Measurements from ENCODE around the gene MLH3. TPM values are rescaled to one million over a fixed set of nuclear protein-coding genes. Genes with fewer than 3 reads are reported as not detected.

MLH3 gene
- polyA plus RNA-seq, 3 donors: 3.4 to 6.3 (median 5.1) TPM

- Histone ChIP-seq H3K9ac (ENCODE audit: insufficient read depth, low read length, poor library complexity, severe bottlenecking) (no peak overlapping the region), H3K4me3 (replicated peaks in 1 of 3; ENCODE audit: low read depth in 2 of 3, low read length in 3 of 3) (no peak overlapping the region), H2AFZ (ENCODE audit: insufficient read depth, low read depth, low read length, poor library complexity, severe bottlenecking) (no peak overlapping the region), H3K4me2 (replicated peaks; ENCODE audit: extremely low read depth, low read length, poor library complexity, severe bottlenecking) (no peak overlapping the region), H3K4me1 (ENCODE audit: control insufficient read depth in 1 of 2, insufficient read depth in 2 of 2, low read length in 2 of 2) (peaks cover 20 to 23% of the 10 kb centered on the region in 2 donors), H3K9me3 (replicated peaks in 1 of 2; ENCODE audit: control insufficient read depth in 1 of 2, insufficient read depth in 1 of 2, low read length in 2 of 2) (no peaks in the 10 kb centered on the region), H3K27me3 (ENCODE audit: control insufficient read depth in 2 of 2, insufficient read depth in 2 of 2, low read length in 2 of 2) (no peaks in the 10 kb centered on the region), H3K36me3 (replicated peaks in 1 of 2; ENCODE audit: control insufficient read depth in 1 of 2, insufficient read depth in 2 of 2, low read length in 2 of 2) (no peaks in the 10 kb centered on the region), H3K27ac (ENCODE audit: low read depth in 1 of 2, low read length in 2 of 2) (no peak overlapping the region), H3K79me2 (ENCODE audit: insufficient read depth, low read length) (no peaks in the 10 kb centered on the region), H4K20me1 (ENCODE audit: insufficient read depth, low read length) (no peaks in the 10 kb centered on the region)
- intact Hi-C loops (cut with micrococcal nuclease): loop anchor here in 1 of 2 donors (5.0 kb wide), 1 partner anchor 37 kb away; the partner anchor contains the start of gene EIF2B2
- 90% methylated on average over 1 of the region's 4 CpGs for WGBS (ENCODE audit: insufficient coverage)
- Mint-ChIP-seq H3K9me3 (no peaks in the 10 kb centered on the region), H3K27ac (no peak overlapping the region), H3K27me3 (ENCODE audit: low read depth in 3 of 3) (peaks cover 4 to 8% (median 4%) of the 10 kb centered on the region in 3 donors), H3K4me3 (no peak overlapping the region), H3K36me3 (peaks cover 0 to 4% of the 10 kb centered on the region in 2 donors), H3K4me1 (peaks cover 25% of the 10 kb centered on the region)
- TF ChIP-seq CTCF (IDR thresholded peaks at IDR 0.05): no peak
- no peak for DNase-seq
Observed at GRCh38 chr14:74964787-74965485, 86.3 kb downstream of the MLH3 start.

Small RNA genes lying within 50 kb of the gene (small RNA-seq; reads per million reads assigned to genes)
- not detected for gene RNU6-689P (ENCODE audit: insufficient read length, low read depth)

Other genes with a start within 250 kb of the MLH3 start
- under 1 TPM in 1 of 3 donors, not detected in 2; 0.03 TPM for gene PROX2, start 175.3 kb downstream of the MLH3 start, polyA plus RNA-seq
- gene DLST, start 169.6 kb downstream of the MLH3 start, polyA plus RNA-seq: 10 to 100 TPM in 1 of 3 donors, 1 to 10 TPM in 2; 6.7 to 76.5 (median 7.3) TPM
- gene RPS6KL1, start 128.2 kb downstream of the MLH3 start, polyA plus RNA-seq: under 1 TPM in 1 of 3 donors, not detected in 2; 0.13 TPM
- gene PGF, start 95.9 kb downstream of the MLH3 start, polyA plus RNA-seq: under 1 TPM in 1 of 3 donors, not detected in 2; 0.03 TPM
- 10 to 100 TPM; 20.8 to 26.3 (median 23.9) TPM for gene EIF2B2, start 48.5 kb downstream of the MLH3 start, polyA plus RNA-seq
- gene ACYP1, start 12.6 kb upstream of the MLH3 start, polyA plus RNA-seq: 10 to 100 TPM in 1 of 3 donors, 1 to 10 TPM in 2; 2.8 to 11.8 (median 4.3) TPM
- under 1 TPM in 1 of 3 donors, not detected in 2; 0.08 TPM for gene ZC2HC1C, start 18.2 kb upstream of the MLH3 start, polyA plus RNA-seq
- 10 to 100 TPM in 2 of 3 donors, 1 to 10 TPM in 1; 8.9 to 27.8 (median 10.1) TPM for gene NEK9, start 75.6 kb upstream of the MLH3 start, polyA plus RNA-seq
- 100 to 1,000 TPM in 2 of 3 donors, 10 to 100 TPM in 1; 98.5 to 243 (median 233) TPM for gene TMED10, start 125.1 kb upstream of the MLH3 start, polyA plus RNA-seq
- gene FOS, start 227.4 kb upstream of the MLH3 start, polyA plus RNA-seq: 1,000 to 10,000 TPM; 4,403 to 5,159 (median 4,841) TPM

All from CD14-positive monocyte (primary cell).